NCI-H2029 (cell line): ENCODE measurements around the gene ZNF236.
"Not testable (repeated sequence)": the region's sequence is repeated elsewhere in the genome, so short reads cannot be mapped to it uniquely, and the experiment has no call there.

Source experiments
- DNase-seq: peaks from one replicate; lab custom pipeline; 2025; lab: John Stamatoyannopoulos, UW

Gene ZNF236

GRCh38 chr18:77006305-77007175, 184.2 kb downstream of the ZNF236 start:
- no peak for DNase-seq

- DNase-seq: no peak
These were observed 184.9 kb downstream of the ZNF236 start for GRCh38 chr18:77007251-77007650.

- DNase-seq: no peak
These were observed 185.6 kb downstream of the ZNF236 start for GRCh38 chr18:77008006-77008405.

GRCh38 chr18:77008576-77009315, 186.4 kb downstream of the ZNF236 start:
- no peak for DNase-seq

- no peak for DNase-seq
These were observed 187.3 kb downstream of the ZNF236 start for GRCh38 chr18:77009675-77010074.

- DNase-seq: no peak
These were observed 189.8 kb downstream of the ZNF236 start for GRCh38 chr18:77012120-77012519.

- no peak for DNase-seq
These were observed 190.6 kb downstream of the ZNF236 start for GRCh38 chr18:77012806-77013541.

GRCh38 chr18:77013811-77014521, 191.6 kb downstream of the ZNF236 start:
- no peak for DNase-seq

GRCh38 chr18:77014538-77014937, 192.2 kb downstream of the ZNF236 start:
- DNase-seq: no peak

- no peak for DNase-seq
These were observed 192.8 kb downstream of the ZNF236 start for GRCh38 chr18:77015169-77015568.

GRCh38 chr18:77015771-77016710, 193.7 kb downstream of the ZNF236 start:
- no peak for DNase-seq

GRCh38 chr18:77016936-77017335, 194.6 kb downstream of the ZNF236 start:
- DNase-seq: no peak

- no peak for DNase-seq
These were observed 195.0 kb downstream of the ZNF236 start for GRCh38 chr18:77017355-77017754.

- not testable (repeated sequence) for DNase-seq
These were observed 196.3 kb downstream of the ZNF236 start for GRCh38 chr18:77018650-77019049.

- DNase-seq: no peak
These were observed 197.3 kb downstream of the ZNF236 start for GRCh38 chr18:77019641-77020040.
